ENCODE data around the gene CFAP141. TPM values are rescaled to one million over a fixed set of nuclear protein-coding genes. Genes with fewer than 3 reads are reported as not detected.

Gene CFAP141
- total RNA-seq (not detected), polyA plus RNA-seq (not detected)

- H3K4me1 Mint-ChIP-seq: peaks cover 3 to 8% (median 5%) of the 10 kb centered on the region in 4 donors
- CTCF ChIA-PET (ENCODE audit: partially characterized antibody): no interaction called here
- no peaks in the 10 kb centered on the region for H3K9me3 Mint-ChIP-seq
- Histone ChIP-seq H3K27ac (ENCODE audit: low read depth, low read length) (no peak within 1 kb of the TSS), H3K4me1 (ENCODE audit: insufficient read depth, low read length) (no peaks in the 10 kb centered on the region), H3K27me3 (ENCODE audit: insufficient read depth, low read length) (no peaks in the 10 kb centered on the region), H3K36me3 (ENCODE audit: insufficient read depth, low read length) (peaks cover 39% of the 10 kb centered on the region), H3K4me3 (ENCODE audit: low read length in 2 of 2) (no peak within 1 kb of the TSS), H3K9me3 (ENCODE audit: control insufficient read depth in 1 of 2, low read length in 2 of 2) (no peaks in the 10 kb centered on the region)
- peaks cover 31 to 43% of the 10 kb centered on the region in 2 donors for H3K36me3 Mint-ChIP-seq
- POLR2A ChIA-PET (ENCODE audit: partially characterized antibody): no interaction called here
- H3K4me3 Mint-ChIP-seq: no peak within 1 kb of the TSS
- H3K27ac Mint-ChIP-seq: peak within 1 kb of the TSS; percentile 59 to 95 (median 81)
- no peaks in the 10 kb centered on the region for H3K27me3 Mint-ChIP-seq
- peak in 3 of 5 donors; percentile 16 to 37 (median 28) for DNase-seq
- intact Hi-C loops (cut with micrococcal nuclease): no loop called here
Observed at GRCh38 chr1:154206196-154206595, at the start of gene CFAP141. CFAP141 (minus strand) TSS chr1:154206333; CDS start chr1:154206307, 26 bp downstream.

DNA sequence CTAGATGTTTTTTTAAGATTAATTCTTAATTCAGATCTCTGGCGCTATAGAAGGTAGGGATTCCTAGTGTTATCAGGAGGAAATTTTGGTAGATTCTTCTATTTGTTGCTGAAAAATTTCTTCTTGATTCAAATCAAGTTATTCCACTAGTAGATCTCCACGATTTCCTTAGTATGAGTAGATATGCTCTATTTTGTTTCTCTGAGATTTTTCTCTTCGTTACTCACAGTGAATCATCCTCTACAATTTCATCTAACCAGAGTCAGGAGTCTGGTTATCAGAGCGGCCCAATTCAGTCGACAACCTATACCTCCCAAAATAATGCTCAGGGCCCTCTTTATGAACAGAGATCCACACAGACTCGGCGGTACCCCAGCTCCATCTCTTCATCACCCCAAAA is 47.5 kb upstream of the CFAP141 start:
- Histone ChIP-seq H3K27me3 (ENCODE audit: insufficient read depth, low read length) (no peaks in the 10 kb centered on the region), H3K9me3 (ENCODE audit: control insufficient read depth in 1 of 2, low read length in 2 of 2) (no peaks in the 10 kb centered on the region), H3K4me3 (ENCODE audit: low read length in 2 of 2) (no peak overlapping the region), H3K4me1 (ENCODE audit: insufficient read depth, low read length) (no peaks in the 10 kb centered on the region), H3K27ac (ENCODE audit: low read depth, low read length) (no peak overlapping the region), H3K36me3 (ENCODE audit: insufficient read depth, low read length) (peaks cover 91% of the 10 kb centered on the region)
- intact Hi-C loops (cut with micrococcal nuclease): no loop called here
- Mint-ChIP-seq H3K27me3 (no peaks in the 10 kb centered on the region), H3K27ac (peak overlapping the region in 3 of 7 donors; percentile 11 to 66 (median 31)), H3K9me3 (no peaks in the 10 kb centered on the region), H3K4me3 (no peak overlapping the region), H3K36me3 (peaks cover 67 to 82% of the 10 kb centered on the region in 2 donors), H3K4me1 (no peaks in the 10 kb centered on the region)
- POLR2A ChIA-PET (ENCODE audit: partially characterized antibody): no interaction called here
- no peak for DNase-seq
- CTCF ChIA-PET (ENCODE audit: partially characterized antibody): no interaction called here

DNA sequence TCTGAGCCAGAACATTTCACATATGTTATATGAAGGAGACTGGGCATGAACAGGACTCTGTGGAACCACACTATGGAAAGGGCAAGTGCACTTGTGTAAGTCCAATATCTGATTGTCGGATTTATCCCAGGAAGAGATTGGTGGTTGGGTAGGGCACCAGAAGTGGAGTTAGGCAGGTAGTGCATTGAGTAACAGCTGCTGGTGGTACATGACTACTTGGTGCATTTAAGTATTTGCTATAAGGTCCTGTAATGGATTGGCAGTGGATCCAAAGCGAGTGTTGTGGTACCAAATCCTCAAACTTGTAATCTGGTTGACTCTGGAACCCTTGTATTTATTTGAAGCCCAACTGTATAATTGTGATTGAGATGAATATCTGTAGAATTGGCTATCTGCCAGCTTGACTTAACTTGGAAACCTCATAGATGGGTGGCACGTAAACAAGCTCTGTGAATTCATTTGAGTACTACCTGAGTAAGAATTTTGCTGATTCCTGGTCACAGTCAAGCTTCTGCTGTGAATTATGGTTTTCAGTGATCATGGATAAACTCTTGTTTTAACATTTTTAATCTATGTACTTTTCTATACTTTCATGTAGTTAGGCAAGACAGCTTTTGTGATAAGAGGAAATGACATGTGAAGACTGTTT is 35.7 kb upstream of the CFAP141 start:
- H3K9me3 Mint-ChIP-seq: no peaks in the 10 kb centered on the region
- peak overlapping the region; percentile 6 to 91 (median 36) for H3K27ac Mint-ChIP-seq
- Histone ChIP-seq H3K27ac (ENCODE audit: low read depth, low read length) (no peak overlapping the region), H3K27me3 (ENCODE audit: insufficient read depth, low read length) (no peaks in the 10 kb centered on the region), H3K4me1 (ENCODE audit: insufficient read depth, low read length) (peaks cover 18% of the 10 kb centered on the region), H3K9me3 (ENCODE audit: control insufficient read depth in 1 of 2, low read length in 2 of 2) (no peaks in the 10 kb centered on the region), H3K4me3 (ENCODE audit: low read length in 2 of 2) (no peak overlapping the region), H3K36me3 (ENCODE audit: insufficient read depth, low read length) (peaks cover 77% of the 10 kb centered on the region)
- CTCF ChIA-PET (ENCODE audit: partially characterized antibody): interaction anchor here (0.6 to 1.6 kb wide), 2 partner anchors 93 to 587 kb away, joined by 4 read pairs; no protein-coding TSS in a partner anchor
- DNase-seq: peak in 3 of 5 donors; percentile 17 to 19 (median 19)
- POLR2A ChIA-PET (ENCODE audit: partially characterized antibody): interaction anchor here (0.6 to 1.6 kb wide), 3 partner anchors 19 to 27 kb away, joined by 3 to 5 read pairs (median 4); a partner anchor contains a TSS
- H3K27me3 Mint-ChIP-seq: no peaks in the 10 kb centered on the region
- intact Hi-C loops (cut with micrococcal nuclease): no loop called here
- H3K4me3 Mint-ChIP-seq: no peak overlapping the region
- peaks cover 57 to 86% of the 10 kb centered on the region in 2 donors for H3K36me3 Mint-ChIP-seq
- peaks cover 23 to 30% (median 26%) of the 10 kb centered on the region in 4 donors for H3K4me1 Mint-ChIP-seq

GRCh38 chr1:154240294-154240833 is 34.2 kb upstream of the CFAP141 start:
- Histone ChIP-seq H3K36me3 (ENCODE audit: insufficient read depth, low read length) (peaks cover 77% of the 10 kb centered on the region), H3K27ac (ENCODE audit: low read depth, low read length) (no peak overlapping the region), H3K27me3 (ENCODE audit: insufficient read depth, low read length) (no peaks in the 10 kb centered on the region), H3K9me3 (ENCODE audit: control insufficient read depth in 1 of 2, low read length in 2 of 2) (no peaks in the 10 kb centered on the region), H3K4me3 (ENCODE audit: low read length in 2 of 2) (no peak overlapping the region), H3K4me1 (ENCODE audit: insufficient read depth, low read length) (peaks cover 18% of the 10 kb centered on the region)
- POLR2A ChIA-PET (ENCODE audit: partially characterized antibody): interaction anchor here (1.6 kb wide), 1 partner anchor 20 kb away, joined by 4 read pairs; the partner anchor contains the start of gene UBAP2L
- DNase-seq: no peak
- H3K27me3 Mint-ChIP-seq: no peaks in the 10 kb centered on the region
- peaks cover 23 to 30% (median 25%) of the 10 kb centered on the region in 4 donors for H3K4me1 Mint-ChIP-seq
- CTCF ChIA-PET (ENCODE audit: partially characterized antibody): no interaction called here
- H3K4me3 Mint-ChIP-seq: no peak overlapping the region
- H3K9me3 Mint-ChIP-seq: no peaks in the 10 kb centered on the region
- intact Hi-C loops (cut with micrococcal nuclease): no loop called here
- H3K27ac Mint-ChIP-seq: peak overlapping the region in 5 of 7 donors; percentile 27 to 72 (median 49)
- peaks cover 61 to 87% of the 10 kb centered on the region in 2 donors for H3K36me3 Mint-ChIP-seq

DNA sequence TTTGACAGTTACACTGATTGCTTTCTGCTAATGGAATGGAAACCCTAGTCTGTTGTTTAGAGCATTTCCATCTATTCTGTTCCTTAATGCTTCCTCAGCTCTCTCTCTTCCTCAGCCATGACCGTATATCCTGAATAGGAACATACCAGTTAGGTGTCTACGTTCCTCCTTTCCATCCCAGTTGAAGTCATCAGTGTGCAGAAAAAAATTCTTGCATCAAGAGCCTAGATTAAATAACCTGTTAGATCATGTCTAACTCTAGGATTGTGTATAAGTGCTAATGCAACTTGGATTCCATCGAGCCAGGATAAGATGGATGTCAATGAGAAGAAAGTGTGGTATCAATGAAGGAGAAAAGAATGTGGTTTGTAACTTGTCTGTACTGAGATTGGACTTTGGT is 33.4 kb upstream of the CFAP141 start:
- intact Hi-C loops (cut with micrococcal nuclease): no loop called here

DNA sequence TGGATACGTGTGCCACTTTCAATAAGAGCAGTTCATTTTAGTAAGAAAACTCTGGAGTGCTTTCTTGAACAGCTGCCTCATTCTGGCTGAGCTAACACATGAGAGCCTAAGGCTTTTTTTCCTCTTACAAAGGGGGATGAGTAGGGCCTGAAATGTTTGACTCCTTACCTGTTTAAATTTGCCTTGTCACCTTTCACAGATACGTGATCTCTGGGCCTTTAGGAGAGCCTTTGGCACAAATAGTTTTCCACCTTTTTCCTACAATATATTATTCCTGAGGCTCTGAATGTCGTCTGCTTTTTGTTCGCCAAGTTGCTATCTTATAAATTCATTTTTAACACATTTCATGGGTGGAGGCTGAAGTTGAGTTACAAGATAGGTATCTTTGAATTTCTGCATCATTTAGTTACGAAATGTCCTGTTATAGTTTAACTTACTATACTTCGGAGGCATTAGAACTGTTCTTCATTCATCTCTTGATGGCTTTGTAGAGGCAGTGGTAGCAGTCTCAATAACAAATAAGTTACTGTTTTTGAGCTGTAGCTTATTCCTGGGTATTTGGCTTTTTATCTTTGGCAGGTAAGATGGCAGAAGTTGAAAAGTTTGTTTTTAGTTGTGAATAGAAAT is 31.9 kb upstream of the CFAP141 start:
- peaks cover 70% of the 10 kb centered on the region for H3K36me3 ChIP-seq (ENCODE audit: insufficient read depth, low read length)
- ChIA-PET POLR2A (ENCODE audit: partially characterized antibody) (no interaction called here), CTCF (ENCODE audit: partially characterized antibody) (interaction anchor here (1.2 kb wide), 1 partner anchor 105 kb away, joined by 3 read pairs; no protein-coding TSS in a partner anchor)
- H3K4me3 ChIP-seq (ENCODE audit: low read length in 2 of 2): no peak overlapping the region
- no peaks in the 10 kb centered on the region for H3K27me3 ChIP-seq (ENCODE audit: insufficient read depth, low read length)
- peaks cover 18% of the 10 kb centered on the region for H3K4me1 ChIP-seq (ENCODE audit: insufficient read depth, low read length)
- Mint-ChIP-seq H3K4me3 (no peak overlapping the region), H3K27me3 (no peaks in the 10 kb centered on the region), H3K36me3 (peaks cover 62 to 84% of the 10 kb centered on the region in 2 donors), H3K9me3 (no peaks in the 10 kb centered on the region), H3K27ac (peak overlapping the region in 5 of 7 donors; percentile 11 to 84 (median 62)), H3K4me1 (peaks cover 23 to 28% (median 26%) of the 10 kb centered on the region in 4 donors)
- no peak overlapping the region for H3K27ac ChIP-seq (ENCODE audit: low read depth, low read length)
- no peaks in the 10 kb centered on the region for H3K9me3 ChIP-seq (ENCODE audit: control insufficient read depth in 1 of 2, low read length in 2 of 2)
- intact Hi-C loops (cut with micrococcal nuclease): no loop called here
- DNase-seq: no peak

More for the DNA sequence above, 33.4 kb upstream of the CFAP141 start:
- no peak for DNase-seq
- H3K4me1 ChIP-seq (ENCODE audit: insufficient read depth, low read length): peaks cover 18% of the 10 kb centered on the region
- CTCF ChIA-PET (ENCODE audit: partially characterized antibody): no interaction called here
- Mint-ChIP-seq H3K9me3 (no peaks in the 10 kb centered on the region), H3K36me3 (peaks cover 67 to 88% of the 10 kb centered on the region in 2 donors), H3K4me1 (peaks cover 23 to 30% (median 25%) of the 10 kb centered on the region in 4 donors), H3K4me3 (no peak overlapping the region), H3K27me3 (no peaks in the 10 kb centered on the region), H3K27ac (peak overlapping the region in 3 of 7 donors; percentile 8 to 49 (median 25))
- no peaks in the 10 kb centered on the region for H3K27me3 ChIP-seq (ENCODE audit: insufficient read depth, low read length)
- POLR2A ChIA-PET (ENCODE audit: partially characterized antibody): interaction anchor here (1.6 kb wide), 1 partner anchor 19 kb away, joined by 4 read pairs; the partner anchor contains the start of gene UBAP2L
- H3K36me3 ChIP-seq (ENCODE audit: insufficient read depth, low read length): peaks cover 77% of the 10 kb centered on the region
- H3K9me3 ChIP-seq (ENCODE audit: control insufficient read depth in 1 of 2, low read length in 2 of 2): no peaks in the 10 kb centered on the region
- H3K27ac ChIP-seq (ENCODE audit: low read depth, low read length): no peak overlapping the region
- H3K4me3 ChIP-seq (ENCODE audit: low read length in 2 of 2): no peak overlapping the region

GRCh38 chr1:154237435-154237834 is 31.3 kb upstream of the CFAP141 start:
- no peaks in the 10 kb centered on the region for H3K9me3 ChIP-seq (ENCODE audit: control insufficient read depth in 1 of 2, low read length in 2 of 2)
- Mint-ChIP-seq H3K4me3 (no peak overlapping the region), H3K27me3 (no peaks in the 10 kb centered on the region), H3K4me1 (peaks cover 23 to 26% (median 25%) of the 10 kb centered on the region in 4 donors), H3K27ac (peak overlapping the region in 4 of 7 donors; percentile 55 to 84 (median 63)), H3K36me3 (peaks cover 56 to 79% of the 10 kb centered on the region in 2 donors), H3K9me3 (no peaks in the 10 kb centered on the region)
- H3K27ac ChIP-seq (ENCODE audit: low read depth, low read length): no peak overlapping the region
- DNase-seq: no peak
- peaks cover 18% of the 10 kb centered on the region for H3K4me1 ChIP-seq (ENCODE audit: insufficient read depth, low read length)
- ChIA-PET CTCF (ENCODE audit: partially characterized antibody) (interaction anchor here (1.2 kb wide), 1 partner anchor 106 kb away, joined by 3 read pairs; no protein-coding TSS in a partner anchor), POLR2A (ENCODE audit: partially characterized antibody) (no interaction called here)
- intact Hi-C loops (cut with micrococcal nuclease): no loop called here
- peaks cover 66% of the 10 kb centered on the region for H3K36me3 ChIP-seq (ENCODE audit: insufficient read depth, low read length)
- H3K27me3 ChIP-seq (ENCODE audit: insufficient read depth, low read length): no peaks in the 10 kb centered on the region
- H3K4me3 ChIP-seq (ENCODE audit: low read length in 2 of 2): no peak overlapping the region
